ENCODE results near the gene EFCAB14.

DNA sequence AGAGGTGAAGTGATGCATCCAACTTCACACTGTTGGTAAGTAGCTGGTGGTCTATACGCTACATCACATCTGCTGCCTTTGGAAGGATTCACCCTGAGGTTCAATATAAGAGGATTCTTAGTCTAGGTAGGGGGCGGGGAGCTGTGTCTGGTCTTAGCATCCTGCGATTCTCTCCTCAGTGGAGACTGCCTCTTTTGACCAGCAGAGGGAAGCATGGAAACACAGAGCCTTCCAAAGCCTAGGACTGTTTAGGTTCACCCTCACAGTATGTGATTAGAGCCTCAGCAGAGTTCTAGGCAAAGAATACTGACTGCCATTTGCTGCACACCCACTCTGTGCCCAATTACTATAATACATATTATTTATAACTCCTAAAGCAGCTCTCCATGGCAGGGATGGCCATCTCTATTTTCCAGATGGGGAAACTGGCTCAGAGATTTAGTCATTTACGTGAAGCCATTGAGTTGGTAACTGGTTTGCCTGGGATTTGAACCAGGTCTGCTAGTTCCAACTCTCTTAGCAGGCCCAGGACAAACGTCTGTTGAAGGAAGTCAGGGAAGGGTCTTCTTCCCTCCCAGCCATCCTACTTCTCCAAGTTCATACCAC lies 28.9 kb upstream of the EFCAB14 start:
- TF ChIP-seq POLR2A (IDR thresholded peaks at IDR 0.05) = no peak
- peak; percentile 50 to 65 (median 52) for TF ChIP-seq CTCF (IDR thresholded peaks at IDR 0.05)
